ENCODE data around the gene PLEKHA8.

Gene PLEKHA8

DNA sequence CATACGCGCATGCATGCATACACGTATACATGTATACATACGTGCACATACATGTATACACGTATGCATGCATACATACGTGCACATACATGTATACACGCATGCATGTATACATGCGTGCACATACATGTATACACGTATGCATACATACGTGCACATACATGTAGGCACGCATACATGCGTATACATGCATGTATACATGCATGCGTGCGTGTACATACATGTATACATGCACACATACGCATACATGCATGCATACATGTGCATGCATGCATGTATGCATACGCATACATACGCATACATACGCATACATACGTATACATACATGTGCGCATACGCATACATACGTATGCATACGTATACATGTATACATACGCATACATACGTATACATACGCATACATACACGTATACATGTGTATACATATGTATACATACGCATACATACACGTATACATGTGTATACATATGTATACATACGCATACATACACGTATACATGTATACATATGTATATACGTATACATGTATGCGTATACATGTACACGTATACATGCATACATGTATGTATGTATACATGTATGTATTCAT, 87.6 kb downstream of the PLEKHA8 start:
- H3K27ac ChIP-seq: no peak overlapping the region
- TF ChIP-seq, protein P1, sequence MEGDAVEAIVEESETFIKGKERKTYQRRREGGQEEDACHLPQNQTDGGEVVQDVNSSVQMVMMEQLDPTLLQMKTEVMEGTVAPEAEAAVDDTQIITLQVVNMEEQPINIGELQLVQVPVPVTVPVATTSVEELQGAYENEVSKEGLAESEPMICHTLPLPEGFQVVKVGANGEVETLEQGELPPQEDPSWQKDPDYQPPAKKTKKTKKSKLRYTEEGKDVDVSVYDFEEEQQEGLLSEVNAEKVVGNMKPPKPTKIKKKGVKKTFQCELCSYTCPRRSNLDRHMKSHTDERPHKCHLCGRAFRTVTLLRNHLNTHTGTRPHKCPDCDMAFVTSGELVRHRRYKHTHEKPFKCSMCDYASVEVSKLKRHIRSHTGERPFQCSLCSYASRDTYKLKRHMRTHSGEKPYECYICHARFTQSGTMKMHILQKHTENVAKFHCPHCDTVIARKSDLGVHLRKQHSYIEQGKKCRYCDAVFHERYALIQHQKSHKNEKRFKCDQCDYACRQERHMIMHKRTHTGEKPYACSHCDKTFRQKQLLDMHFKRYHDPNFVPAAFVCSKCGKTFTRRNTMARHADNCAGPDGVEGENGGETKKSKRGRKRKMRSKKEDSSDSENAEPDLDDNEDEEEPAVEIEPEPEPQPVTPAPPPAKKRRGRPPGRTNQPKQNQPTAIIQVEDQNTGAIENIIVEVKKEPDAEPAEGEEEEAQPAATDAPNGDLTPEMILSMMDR (conservative IDR thresholded peaks at IDR 0.05): no peak

DNA sequence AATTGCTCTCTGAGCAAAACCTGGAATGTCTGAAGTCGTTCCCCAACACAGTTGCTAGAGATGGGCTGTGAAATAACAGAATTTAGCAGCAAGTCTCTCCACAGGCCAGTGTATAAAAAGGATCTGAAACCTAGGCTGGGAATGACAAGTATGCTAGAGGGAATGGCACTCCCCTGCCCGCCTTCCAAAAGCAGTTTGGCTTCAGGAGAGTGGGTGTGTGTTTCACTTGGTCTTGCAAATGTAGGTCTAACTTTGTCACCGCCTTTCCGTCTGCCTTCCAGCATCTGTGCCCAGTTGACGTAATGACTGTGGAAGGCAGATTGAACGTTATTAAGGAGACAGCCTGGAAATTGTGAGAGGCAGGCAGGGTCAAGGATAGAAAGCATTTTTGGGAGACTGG, 88.6 kb downstream of the PLEKHA8 start:
- H3K27ac ChIP-seq: no peak overlapping the region
- TF ChIP-seq, protein P1 (conservative IDR thresholded peaks at IDR 0.05): no peak

DNA sequence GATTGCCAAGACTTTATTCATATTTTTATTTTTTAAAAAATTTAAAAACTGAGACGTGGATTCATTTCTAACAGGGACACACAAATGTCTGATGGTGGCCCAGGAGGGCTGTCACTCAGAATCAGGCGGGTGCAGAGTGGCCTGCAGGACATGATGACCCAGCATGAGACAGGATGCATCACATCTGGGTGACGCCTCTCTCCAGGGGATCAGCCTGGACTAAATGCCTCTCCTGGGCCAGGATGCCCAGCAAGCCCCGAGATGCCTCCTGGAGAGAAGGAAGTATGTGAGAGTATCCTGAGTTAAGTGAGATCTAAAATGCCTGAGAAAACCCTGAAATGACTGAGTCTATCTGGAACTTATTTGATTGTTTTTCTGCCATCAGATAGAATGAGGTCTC, 89.7 kb downstream of the PLEKHA8 start:
- H3K27ac ChIP-seq: no peak overlapping the region
- TF ChIP-seq, protein P1 (conservative IDR thresholded peaks at IDR 0.05): no peak

DNA sequence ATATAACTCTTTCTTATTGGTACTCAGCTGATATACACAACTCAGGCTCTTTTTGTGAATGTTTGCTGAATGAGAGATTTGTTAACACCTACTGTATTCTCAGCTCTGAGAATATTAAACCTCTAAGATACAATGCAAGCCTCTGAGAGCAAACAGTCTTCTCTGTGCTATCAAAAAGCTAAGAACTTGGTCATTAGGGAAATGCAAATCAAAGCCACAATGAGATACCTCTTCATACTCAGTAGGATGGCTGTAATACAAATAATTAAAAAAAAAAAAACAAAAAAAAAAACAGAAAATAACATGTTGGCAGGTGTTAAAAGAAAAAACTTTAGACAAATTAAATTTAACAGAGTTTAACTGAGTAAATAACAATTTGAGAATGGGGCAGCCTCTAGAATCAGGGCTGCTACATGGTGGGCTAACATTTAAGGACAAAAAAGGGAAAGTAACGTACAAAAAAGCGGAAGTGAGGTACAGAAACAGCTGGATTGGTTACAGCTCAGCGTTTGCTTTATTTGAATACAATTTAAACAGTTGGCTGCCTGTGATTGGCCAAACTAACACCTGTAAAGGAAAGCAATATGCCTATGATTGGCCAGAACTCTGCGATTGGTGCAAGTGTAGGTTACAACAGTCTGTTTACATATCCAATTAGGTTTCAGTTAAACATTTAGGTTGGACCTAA, 91.8 kb downstream of the PLEKHA8 start:
- TF ChIP-seq, protein P1 (conservative IDR thresholded peaks at IDR 0.05): no peak
- H3K27ac ChIP-seq: no peak overlapping the region

DNA sequence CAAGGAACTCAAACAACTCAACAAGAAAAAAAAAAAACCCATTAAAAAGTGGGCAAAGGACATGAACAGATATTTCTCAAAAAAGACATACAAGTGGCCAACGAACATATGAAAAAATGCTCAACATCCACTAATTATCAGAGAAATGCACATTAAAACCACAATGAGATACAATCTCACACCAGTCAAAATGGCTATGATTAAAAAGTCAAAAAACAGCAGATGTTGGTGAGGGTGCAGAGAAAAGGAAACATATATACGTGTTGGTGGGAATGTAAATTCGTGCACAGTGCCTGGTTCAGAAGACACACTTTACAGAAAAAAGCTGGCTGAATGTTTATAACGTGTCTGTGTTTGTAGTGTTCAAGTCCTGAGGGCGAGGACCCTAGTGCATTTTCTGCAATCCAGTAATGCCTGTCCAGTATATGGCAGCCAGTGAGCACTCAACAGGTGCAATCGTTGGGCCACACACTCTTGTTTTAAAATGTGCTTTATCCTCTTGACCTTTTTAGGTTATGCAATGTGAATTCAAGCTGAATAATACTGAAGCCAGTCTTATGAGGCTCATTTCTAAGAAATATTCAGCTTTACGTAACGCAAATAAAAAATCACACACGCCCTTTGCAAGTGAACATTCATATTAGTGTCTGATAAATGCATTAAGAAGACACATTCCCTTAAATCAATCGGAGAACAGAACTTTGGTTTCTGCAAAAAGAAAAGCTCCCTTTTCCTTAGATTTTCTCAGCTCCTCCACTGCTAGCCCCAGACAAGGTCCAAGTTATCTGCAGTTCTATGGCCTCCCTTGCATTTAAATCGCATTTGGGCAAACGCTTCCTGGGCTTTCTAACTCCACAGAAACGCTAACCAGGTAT, 105.8 kb downstream of the PLEKHA8 start:
- H3K27ac ChIP-seq: peak overlapping the region; percentile 84
- TF ChIP-seq, protein P1 (conservative IDR thresholded peaks at IDR 0.05): no peak

DNA sequence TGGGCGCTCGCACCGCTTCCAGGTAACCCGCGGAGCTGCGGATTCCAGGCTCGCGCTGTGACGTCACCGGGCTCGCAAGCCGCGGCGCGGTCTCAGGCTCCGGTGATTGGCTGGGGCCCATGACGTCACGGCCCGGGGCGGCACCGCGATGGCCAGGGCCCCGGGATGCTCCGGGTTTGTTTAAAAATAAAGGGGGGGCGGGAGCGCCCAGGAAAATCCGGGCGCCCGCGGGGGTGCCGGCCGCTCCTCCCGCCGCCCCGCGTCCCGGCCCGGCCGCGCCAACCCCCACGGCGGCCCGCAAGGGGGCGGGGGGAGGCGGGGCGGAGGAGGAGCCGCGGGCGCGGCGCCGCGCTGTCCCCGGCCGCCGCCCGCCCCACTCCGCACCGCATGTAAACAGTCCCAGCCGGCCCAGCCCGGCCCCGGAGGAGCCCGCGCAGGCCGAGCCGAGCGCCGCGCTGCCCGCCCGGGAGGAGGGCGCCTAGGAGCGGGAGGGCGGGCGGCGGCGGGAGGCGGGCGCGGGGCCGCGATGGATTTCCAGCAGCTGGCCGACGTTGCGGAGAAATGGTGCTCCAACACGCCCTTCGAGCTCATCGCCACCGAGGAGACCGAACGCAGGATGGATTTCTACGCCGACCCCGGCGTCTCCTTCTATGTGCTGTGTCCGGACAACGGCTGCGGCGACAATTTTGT, 106.5 kb downstream of the PLEKHA8 start, which contains the start of gene MTURN:
Gene MTURN (plus strand): TSS at position 376 of the 690 bp plus-strand sequence. CDS start 151 bp downstream, at position 527.
- TF ChIP-seq, protein P1 (conservative IDR thresholded peaks at IDR 0.05): no peak
- peak within 1 kb of the TSS; percentile 84 for H3K27ac ChIP-seq

Measured in VCaP (cell line).